ENCODE results near the gene VSTM2B. TPM values are rescaled to one million over a fixed set of nuclear protein-coding genes. Genes with fewer than 3 reads are reported as not detected.

VSTM2B gene
- polyA plus RNA-seq, 1 experiment: not detected

- no peak for TF ChIP-seq CTCF (IDR thresholded peaks at IDR 0.05; ENCODE audit: low read depth, low read length)
- Histone ChIP-seq H3K4me3 (ENCODE audit: low read depth, low read length) (no peak overlapping the region), H3K27me3 (ENCODE audit: control insufficient read depth, insufficient read depth, low read length) (peaks cover 35% of the 10 kb centered on the region), H3K27ac (ENCODE audit: low read depth, low read length) (no peak overlapping the region), H3K9me3 (ENCODE audit: control insufficient read depth, insufficient read depth, low read length) (no peaks in the 10 kb centered on the region; the same call in 1 of the 2 replicates)
- ChIA-PET CTCF (interaction anchor here (0.6 kb wide), 1 partner anchor 259 kb away, joined by 5 read pairs; no protein-coding TSS in a partner anchor), POLR2A (no interaction called here)
- no peak for DNase-seq (ENCODE audit: low read depth, low spot score)
Observed at GRCh38 chr19:29523568-29523967, 2.2 kb upstream of the VSTM2B start.

DNA sequence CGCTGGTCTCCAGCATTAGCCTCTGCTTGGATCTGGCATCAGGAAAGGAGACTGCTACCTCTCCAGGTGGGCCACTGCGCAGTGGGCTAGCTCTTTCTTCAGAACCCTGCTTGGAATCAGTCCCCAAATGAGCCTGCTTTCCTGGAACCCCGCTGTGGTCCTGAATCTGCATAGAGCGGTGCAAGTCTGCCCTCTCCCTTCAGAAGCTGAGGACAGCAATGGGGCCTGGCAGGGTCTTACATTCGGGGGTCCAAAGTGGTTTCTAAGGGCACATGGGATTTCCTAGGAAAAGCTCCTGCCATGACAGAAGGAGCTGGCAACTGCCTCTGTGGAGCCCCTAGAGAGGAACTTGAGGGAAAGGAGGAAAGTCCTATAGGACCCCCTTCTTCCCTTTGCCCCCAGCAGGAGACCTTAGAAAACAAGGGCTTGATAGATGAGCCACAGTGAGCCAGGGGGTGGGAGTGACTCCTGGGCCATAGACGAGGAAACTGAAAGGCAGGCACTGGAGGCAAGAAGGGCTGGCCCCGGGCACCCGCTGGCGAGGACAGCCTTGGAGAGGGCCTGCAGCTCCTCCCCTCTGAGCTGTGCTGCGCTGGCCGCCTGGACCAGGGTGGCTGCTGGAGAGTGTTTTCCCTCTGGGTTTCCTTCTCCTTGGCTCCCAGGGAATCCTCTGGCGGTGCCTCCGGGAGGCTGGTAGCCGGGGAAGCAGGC is 1.4 kb upstream of the VSTM2B start:
- CTCF ChIA-PET: no interaction called here
- no peak overlapping the region for H3K4me3 ChIP-seq (ENCODE audit: low read depth, low read length)
- no peak for TF ChIP-seq CTCF (IDR thresholded peaks at IDR 0.05; ENCODE audit: low read depth, low read length)
- no peak for DNase-seq (ENCODE audit: low read depth, low spot score)
- peaks cover 6% of the 10 kb centered on the region; the same call in 1 of the 2 replicates for H3K9me3 ChIP-seq (ENCODE audit: control insufficient read depth, insufficient read depth, low read length)
- no peak overlapping the region for H3K27ac ChIP-seq (ENCODE audit: low read depth, low read length)
- POLR2A ChIA-PET: no interaction called here
- H3K27me3 ChIP-seq (ENCODE audit: control insufficient read depth, insufficient read depth, low read length): peaks cover 43% of the 10 kb centered on the region

DNA sequence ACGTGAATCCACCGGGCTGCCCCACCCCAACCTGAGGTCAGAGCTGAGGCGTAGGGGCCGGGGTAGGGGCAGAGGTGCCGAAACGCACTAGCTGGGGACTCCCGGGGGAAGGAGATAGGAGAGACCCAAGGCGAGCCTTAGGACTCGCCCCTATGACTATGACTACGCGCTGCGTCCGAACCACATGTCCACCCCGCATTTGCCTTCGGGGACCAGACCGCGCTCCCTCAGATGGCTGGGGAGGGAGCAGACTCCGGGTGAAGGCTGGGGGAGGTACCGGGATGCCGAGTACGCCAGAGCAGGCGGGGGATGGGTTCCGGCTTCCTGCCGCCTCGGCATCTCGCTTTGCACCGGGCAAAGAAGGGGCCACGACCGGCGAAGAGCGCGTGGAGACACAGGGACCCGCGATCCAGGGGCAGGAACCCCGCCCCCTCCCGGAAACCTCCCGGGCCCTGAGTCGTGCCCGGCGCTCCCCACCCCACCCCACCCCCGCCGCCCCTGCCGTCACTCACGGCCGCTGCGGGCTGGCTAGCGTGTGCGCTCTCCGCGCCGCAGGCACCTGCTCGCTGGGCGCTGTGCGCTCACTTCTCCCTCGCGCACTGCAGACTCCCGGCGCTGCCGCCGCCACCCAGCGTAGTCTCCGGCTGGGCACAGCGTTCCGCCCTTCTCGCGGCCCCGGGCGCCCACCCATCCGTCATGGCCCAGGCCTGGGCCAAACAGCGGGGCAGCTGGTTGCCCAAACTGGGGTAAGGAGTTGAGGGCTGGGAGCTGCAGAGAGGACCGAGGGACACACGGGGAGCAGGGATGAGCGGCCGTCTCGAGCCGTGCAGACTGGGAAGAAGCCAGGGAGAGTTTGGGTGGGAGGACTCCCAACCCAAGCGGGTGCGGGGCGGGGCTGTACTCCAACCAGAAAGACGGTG is 622 bp upstream of the VSTM2B start:
- peaks cover 47% of the 10 kb centered on the region for H3K27me3 ChIP-seq (ENCODE audit: control insufficient read depth, insufficient read depth, low read length)
- H3K27ac ChIP-seq (ENCODE audit: low read depth, low read length): no peak overlapping the region
- POLR2A ChIA-PET: no interaction called here
- no peak for TF ChIP-seq CTCF (IDR thresholded peaks at IDR 0.05; ENCODE audit: low read depth, low read length)
- CTCF ChIA-PET: no interaction called here
- peaks cover 10% of the 10 kb centered on the region; the same call in 1 of the 2 replicates for H3K9me3 ChIP-seq (ENCODE audit: control insufficient read depth, insufficient read depth, low read length)
- no peak overlapping the region for H3K4me3 ChIP-seq (ENCODE audit: low read depth, low read length)
- no peak for DNase-seq (ENCODE audit: low read depth, low spot score)

DNA sequence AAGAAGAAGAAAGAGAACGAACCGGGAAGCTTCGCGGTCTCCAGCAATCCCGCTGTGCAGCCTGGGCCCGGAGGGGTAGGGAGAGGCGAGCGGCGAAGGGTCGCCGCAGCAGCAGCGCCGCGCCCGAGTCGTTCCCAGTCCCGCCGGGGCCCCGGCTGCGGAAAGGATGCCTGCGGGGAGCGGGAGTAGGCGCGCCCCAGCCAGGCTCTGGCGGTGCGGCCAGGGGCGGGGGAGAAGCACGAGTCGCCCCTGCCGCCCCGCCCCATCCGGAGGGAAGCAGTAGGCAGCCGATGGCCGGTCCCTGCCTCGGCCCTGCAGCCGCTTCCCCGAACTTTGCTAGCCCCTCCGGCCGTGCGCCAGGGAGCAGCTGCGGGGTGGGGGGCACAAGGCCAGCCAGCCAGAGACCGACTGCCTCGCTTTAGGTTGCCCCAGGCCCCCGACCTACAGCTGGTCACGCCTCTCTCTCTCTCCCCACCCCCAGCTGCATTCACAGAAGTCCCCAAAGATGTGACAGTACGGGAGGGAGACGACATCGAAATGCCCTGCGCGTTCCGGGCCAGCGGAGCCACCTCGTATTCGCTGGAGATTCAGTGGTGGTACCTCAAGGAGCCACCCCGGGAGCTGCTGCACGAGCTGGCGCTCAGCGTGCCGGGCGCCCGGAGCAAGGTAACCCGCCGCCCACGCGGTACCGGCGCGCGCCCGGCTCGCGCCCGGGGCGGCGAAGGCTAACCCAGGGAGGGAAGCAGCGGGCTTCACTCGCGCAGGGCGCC is 1.1 kb downstream of the VSTM2B start:
- ChIA-PET CTCF (no interaction called here), POLR2A (no interaction called here)
- Histone ChIP-seq H3K27me3 (ENCODE audit: control insufficient read depth, insufficient read depth, low read length) (peaks cover 53% of the 10 kb centered on the region), H3K4me3 (ENCODE audit: low read depth, low read length) (no peak overlapping the region), H3K27ac (ENCODE audit: low read depth, low read length) (no peak overlapping the region), H3K9me3 (ENCODE audit: control insufficient read depth, insufficient read depth, low read length) (peaks cover 10% of the 10 kb centered on the region; the same call in 1 of the 2 replicates)
- no peak for DNase-seq (ENCODE audit: low read depth, low spot score)
- TF ChIP-seq CTCF (IDR thresholded peaks at IDR 0.05; ENCODE audit: low read depth, low read length): no peak

Data from AG04450 (cell line).